HG02623 (cell line): ENCODE results near the gene EIF1.
A peak's percentile ranks its signal among the peaks of the same experiment; 100 is the strongest.
"Not testable (repeated sequence)": the region's sequence is repeated elsewhere in the genome, so short reads cannot be mapped to it uniquely, and the experiment has no call there.

ENCODE experiments used
- ATAC-seq: cut with Tn5 transposase; IDR thresholded peaks from one replicate; pipeline ENCODE4 v1.9.1; 2021; ENCODE audit warnings: moderate library complexity; ENCODE audit not compliant: unreplicated experiment

The EIF1 gene

GRCh38 chr17:41688641-41689496 is at the start of gene EIF1:
EIF1 (plus strand) TSS chr17:41688885; CDS start chr17:41689039, 154 bp downstream.
- ATAC-seq = peak; percentile 68

- no peak for ATAC-seq
Measured at GRCh38 chr17:41638941-41639340, 49.7 kb upstream of the EIF1 start.

- no peak for ATAC-seq
Measured at GRCh38 chr17:41639492-41640473, 48.9 kb upstream of the EIF1 start.

GRCh38 chr17:41640596-41640995 is 48.1 kb upstream of the EIF1 start:
- ATAC-seq = not testable (repeated sequence)

GRCh38 chr17:41642252-41643156 is 46.2 kb upstream of the EIF1 start:
- no peak for ATAC-seq

- ATAC-seq = no peak
Measured at GRCh38 chr17:41647038-41647813, 41.5 kb upstream of the EIF1 start.

GRCh38 chr17:41647940-41648410 is 40.7 kb upstream of the EIF1 start:
- ATAC-seq = peak; percentile 58

GRCh38 chr17:41648411-41649195 is 40.1 kb upstream of the EIF1 start:
- no peak for ATAC-seq

GRCh38 chr17:41649923-41650519 is 38.7 kb upstream of the EIF1 start:
- ATAC-seq = no peak

- ATAC-seq = no peak
Measured at GRCh38 chr17:41650794-41651624, 37.7 kb upstream of the EIF1 start.

GRCh38 chr17:41651625-41652460 is 36.8 kb upstream of the EIF1 start:
- no peak for ATAC-seq

GRCh38 chr17:41652461-41652970 is 36.2 kb upstream of the EIF1 start:
- ATAC-seq = no peak

GRCh38 chr17:41653421-41653820 is 35.3 kb upstream of the EIF1 start:
- no peak for ATAC-seq

GRCh38 chr17:41653892-41654677 is 34.6 kb upstream of the EIF1 start:
- no peak for ATAC-seq

GRCh38 chr17:41654678-41655607 is 33.7 kb upstream of the EIF1 start:
- no peak for ATAC-seq
